Activated CD4-positive, alpha-beta memory T cell treated with anti-CD3 and anti-CD28 coated beads, Interleukin-2, amount 10 ng/mL, durations not matched to agents 7 days and 5 days (primary cell): ENCODE results near the gene MEF2A. TPM values are rescaled to one million over a fixed set of nuclear protein-coding genes. Genes with fewer than 3 reads are reported as not detected.
A peak's percentile ranks its signal among the peaks of the same experiment; 100 is the strongest.

Experiments
- CTCF ChIA-PET: fragments of 350-600 bp; sonication (Branson Sonifier 250); formaldehyde crosslinking; loops from one replicate; lab custom pipeline; 2021; ENCODE audit warnings: antibody characterized with exemption, inconsistent platforms; lab: Charles Lee
- POLR2A ChIA-PET: fragments of 350-600 bp; sonication (Branson Sonifier 250); formaldehyde crosslinking; loops from one replicate; lab custom pipeline; 2021; ENCODE audit warnings: antibody characterized with exemption; lab: Charles Lee
- DNase-seq: peaks from one replicate; pipeline ENCODE4 v3.0.0-alpha.2; 2020
- H3K27ac Mint-ChIP-seq: one replicate; pipeline ENCODE4 v1.8.0; 2021; ENCODE audit warnings: mild to moderate bottlenecking, mixed read lengths
- H3K27me3 Mint-ChIP-seq: one replicate; pipeline ENCODE4 v1.8.0; 2021; ENCODE audit warnings: mixed read lengths
- H3K36me3 Mint-ChIP-seq: one replicate; pipeline ENCODE4 v1.8.0; 2021; ENCODE audit warnings: low read depth, mixed read lengths
- H3K4me1 Mint-ChIP-seq: one replicate; pipeline ENCODE4 v1.8.0; 2021; ENCODE audit warnings: mixed read lengths
- H3K4me3 Mint-ChIP-seq: one replicate; pipeline ENCODE4 v1.8.0; 2021; ENCODE audit warnings: mild to moderate bottlenecking, mixed read lengths
- H3K9me3 Mint-ChIP-seq: one replicate; pipeline ENCODE4 v1.8.0; 2021; ENCODE audit warnings: mixed read lengths
- total RNA-seq, 2 experiments: library from RNA; stranded (reverse); gene quantifications; one replicate each; pipeline ENCODE4 v1.2.3, GENCODE V29; 2021

The MEF2A gene
- total RNA-seq, 2 experiments from 2014 or later = 24.6 to 24.8 TPM

DNA sequence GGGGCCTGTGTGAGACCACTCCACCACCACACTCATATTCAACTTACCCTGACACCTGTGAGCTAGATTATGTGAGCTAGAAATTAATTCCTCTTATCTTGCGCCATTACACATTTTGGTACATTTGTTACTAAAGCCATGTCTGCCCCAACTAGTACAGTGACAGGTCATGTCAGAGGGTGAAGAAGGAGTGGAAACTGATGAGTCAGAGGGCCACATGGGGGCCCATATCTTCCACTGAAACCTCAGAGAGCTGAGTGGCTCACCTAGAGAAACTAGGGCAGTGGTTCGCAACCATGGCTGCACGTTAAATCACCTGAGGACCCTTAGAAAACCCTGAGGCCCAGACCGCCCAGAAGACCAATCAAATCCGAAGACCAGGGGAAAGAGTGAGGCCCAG lies 15.7 kb upstream of the MEF2A start:
- CTCF ChIA-PET = interaction anchor here (1.5 kb wide), 1 partner anchor 14 kb away, joined by 3 read pairs; no protein-coding TSS in a partner anchor
- H3K27me3 Mint-ChIP-seq = no peaks in the 10 kb centered on the region
- no peak for DNase-seq
- H3K36me3 Mint-ChIP-seq = no peaks in the 10 kb centered on the region
- H3K4me1 Mint-ChIP-seq = peaks cover 5% of the 10 kb centered on the region
- no peak overlapping the region for H3K4me3 Mint-ChIP-seq
- POLR2A ChIA-PET = interaction anchor here (2.8 kb wide), 1 partner anchor 16 kb away, joined by 14 read pairs; the partner anchor contains the start of gene MEF2A
- H3K9me3 Mint-ChIP-seq = no peaks in the 10 kb centered on the region
- no peak overlapping the region for H3K27ac Mint-ChIP-seq

GRCh38 chr15:99552111-99552510 lies 13.7 kb upstream of the MEF2A start:
- Mint-ChIP-seq H3K9me3 (no peaks in the 10 kb centered on the region), H3K27me3 (no peaks in the 10 kb centered on the region), H3K4me3 (no peak overlapping the region), H3K4me1 (peaks cover 5% of the 10 kb centered on the region), H3K36me3 (no peaks in the 10 kb centered on the region), H3K27ac (no peak overlapping the region)
- DNase-seq = no peak
- ChIA-PET POLR2A (interaction anchor here (2.8 kb wide), 1 partner anchor 14 kb away, joined by 14 read pairs; the partner anchor contains the start of gene MEF2A), CTCF (no interaction called here)

DNA sequence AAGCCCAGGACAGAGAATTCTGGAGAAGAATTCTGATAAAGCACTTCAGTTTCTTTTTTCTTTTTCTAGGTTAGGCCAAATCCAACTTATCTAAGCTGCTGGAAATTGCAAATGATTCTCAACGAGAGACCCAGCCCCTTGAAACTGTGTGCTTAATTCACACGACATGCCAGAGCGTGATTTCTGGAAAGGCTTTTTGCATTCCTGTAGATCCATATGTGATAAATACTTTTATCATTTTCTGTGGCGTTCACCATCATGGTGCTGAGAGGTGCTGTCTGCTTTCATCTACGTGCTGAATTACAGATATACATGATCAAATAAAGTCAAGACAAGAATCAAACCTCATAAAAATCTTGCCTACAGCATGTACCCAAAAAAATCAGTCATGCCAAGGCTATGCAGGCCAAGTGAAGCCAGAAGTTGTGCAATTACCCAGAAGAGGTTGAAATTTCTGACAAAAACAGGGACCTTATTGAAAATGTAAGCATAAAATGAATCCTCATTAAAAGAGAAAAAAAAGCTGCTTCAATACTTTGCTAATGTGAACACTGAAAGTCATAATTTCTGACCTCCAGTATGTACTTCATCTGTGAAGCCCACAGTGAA lies 10.8 kb upstream of the MEF2A start:
- ChIA-PET POLR2A (interaction anchor here (2.8 kb wide), 1 partner anchor 11 kb away, joined by 11 read pairs; the partner anchor contains the start of gene MEF2A), CTCF (interaction anchor here (1.1 kb wide), 1 partner anchor 795 kb away, joined by 3 read pairs; no protein-coding TSS in a partner anchor)
- Mint-ChIP-seq H3K9me3 (no peaks in the 10 kb centered on the region), H3K4me1 (peaks cover 4% of the 10 kb centered on the region), H3K27me3 (peaks cover 7% of the 10 kb centered on the region), H3K36me3 (no peaks in the 10 kb centered on the region), H3K27ac (no peak overlapping the region), H3K4me3 (no peak overlapping the region)
- no peak for DNase-seq

DNA sequence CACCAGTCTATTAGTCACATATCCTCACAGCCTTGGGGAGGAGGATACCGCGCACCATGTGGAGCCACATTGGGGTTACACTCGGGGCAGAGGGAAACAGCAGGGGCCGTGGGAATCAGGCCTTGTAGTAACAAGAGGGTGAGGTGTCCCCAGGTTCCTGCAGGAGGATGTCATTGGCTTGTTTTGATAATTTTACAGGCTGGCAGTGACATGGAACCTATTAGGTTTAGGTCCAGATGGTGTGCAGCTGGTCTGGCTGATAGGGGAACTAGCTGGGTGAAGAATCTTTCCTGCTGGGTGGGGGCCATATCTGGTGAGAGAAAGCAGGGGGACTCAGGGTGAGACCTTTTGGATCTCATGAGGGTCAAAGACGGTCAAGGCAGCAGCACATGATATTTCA lies 9.8 kb upstream of the MEF2A start:
- Mint-ChIP-seq H3K4me3 (no peak overlapping the region), H3K9me3 (no peaks in the 10 kb centered on the region), H3K27me3 (peaks cover 11% of the 10 kb centered on the region), H3K36me3 (no peaks in the 10 kb centered on the region), H3K4me1 (no peaks in the 10 kb centered on the region), H3K27ac (no peak overlapping the region)
- no peak for DNase-seq
- ChIA-PET CTCF (interaction anchor here (1.1 kb wide), 1 partner anchor 794 kb away, joined by 3 read pairs; no protein-coding TSS in a partner anchor), POLR2A (interaction anchor here (2.8 kb wide), 1 partner anchor 10 kb away, joined by 11 read pairs; the partner anchor contains the start of gene MEF2A)

- Mint-ChIP-seq H3K4me3 (no peak overlapping the region), H3K4me1 (no peaks in the 10 kb centered on the region), H3K36me3 (no peaks in the 10 kb centered on the region), H3K27ac (no peak overlapping the region), H3K27me3 (peaks cover 11% of the 10 kb centered on the region), H3K9me3 (no peaks in the 10 kb centered on the region)
- POLR2A ChIA-PET = interaction anchor here (2.8 kb wide), 1 partner anchor 9 kb away, joined by 11 read pairs; the partner anchor contains the start of gene MEF2A
- CTCF ChIA-PET = interaction anchor here (1.0 kb wide), 1 partner anchor 10 kb away, joined by 3 read pairs; the partner anchor contains the start of gene MEF2A
- DNase-seq = no peak
Measured at GRCh38 chr15:99556578-99556977, 9.2 kb upstream of the MEF2A start.

DNA sequence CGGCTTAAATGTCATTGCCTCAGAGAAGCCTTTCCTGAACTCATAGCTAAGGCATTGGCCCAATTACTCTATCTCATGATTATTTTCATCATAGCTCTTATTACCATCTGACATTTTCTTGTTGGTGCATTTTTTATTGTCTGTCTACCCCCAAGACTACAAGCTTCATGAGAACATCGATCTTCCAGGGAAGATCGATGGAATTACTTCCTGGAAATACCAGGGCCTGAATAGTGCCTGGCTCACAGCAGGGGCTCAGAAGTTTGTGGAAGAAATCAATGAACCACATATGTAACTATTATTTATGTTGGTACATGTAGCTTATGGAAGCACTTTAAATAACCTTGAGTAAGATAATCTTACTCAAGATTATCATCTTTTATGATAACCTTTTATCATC lies 7.7 kb upstream of the MEF2A start:
- ChIA-PET CTCF (no interaction called here), POLR2A (no interaction called here)

DNA sequence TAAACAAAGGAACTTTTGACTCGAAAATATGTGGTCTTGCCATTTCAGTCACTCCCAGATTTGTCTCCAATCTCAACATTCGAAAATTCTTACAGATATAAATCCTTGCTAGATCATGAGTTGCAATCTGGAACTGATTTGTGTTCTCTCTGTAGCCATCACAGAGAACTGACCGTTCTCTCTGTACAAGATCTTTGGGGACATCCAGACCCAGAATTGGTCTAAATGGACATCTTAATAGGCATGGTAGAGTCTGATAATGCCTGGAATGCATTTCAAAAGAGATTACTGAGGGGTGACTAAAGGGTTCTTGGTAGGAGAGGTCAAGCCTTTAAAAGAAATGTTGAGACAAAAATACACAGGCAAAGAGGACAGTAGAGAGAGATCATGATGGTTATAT lies 7.2 kb upstream of the MEF2A start:
- POLR2A ChIA-PET = no interaction called here

More for the DNA sequence above, 7.7 kb upstream of the MEF2A start:
- Mint-ChIP-seq H3K9me3 (no peaks in the 10 kb centered on the region), H3K27ac (no peak overlapping the region), H3K27me3 (peaks cover 17% of the 10 kb centered on the region), H3K4me3 (no peak overlapping the region), H3K36me3 (no peaks in the 10 kb centered on the region), H3K4me1 (peaks cover 1% of the 10 kb centered on the region)
- DNase-seq = no peak

DNA sequence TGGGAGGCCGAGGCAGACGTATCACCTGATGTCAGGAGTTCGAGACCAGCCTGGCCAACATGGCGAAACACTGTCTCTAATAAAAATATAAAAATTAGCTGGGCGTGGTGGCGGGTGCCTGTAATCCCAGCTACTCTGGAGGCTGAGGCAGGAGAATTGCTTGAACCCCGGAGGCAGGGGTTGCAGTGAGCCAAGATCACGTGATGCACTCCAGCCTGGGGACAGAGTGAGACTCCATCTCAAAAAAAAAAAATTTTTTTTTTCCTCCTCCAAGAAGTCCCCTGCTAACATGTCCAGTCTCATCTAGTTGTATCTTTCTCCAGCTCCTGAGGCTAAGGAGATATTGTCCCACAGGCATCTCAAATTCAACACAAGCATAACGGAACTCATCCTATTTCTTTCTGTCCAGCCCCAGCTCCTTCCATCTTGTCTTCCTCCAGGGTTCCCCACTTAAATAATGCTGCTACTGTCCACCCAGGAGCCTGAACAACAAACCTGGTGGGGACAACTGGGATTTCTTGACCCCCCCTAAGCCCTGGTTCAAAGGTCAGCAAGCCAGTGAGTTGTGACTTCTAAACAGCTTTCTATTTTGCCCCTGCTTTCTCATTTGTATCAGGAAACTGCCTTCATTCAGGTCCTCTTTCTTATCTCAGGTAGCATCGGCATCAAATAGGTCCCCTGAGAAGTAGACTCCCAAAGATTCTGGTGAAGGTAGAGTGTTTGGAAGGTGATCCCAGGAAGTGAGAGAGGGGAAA lies 4.1 kb upstream of the MEF2A start:
- Mint-ChIP-seq H3K4me3 (no peak overlapping the region), H3K9me3 (no peaks in the 10 kb centered on the region), H3K27me3 (peaks cover 25% of the 10 kb centered on the region), H3K27ac (no peak overlapping the region), H3K36me3 (peaks cover 4% of the 10 kb centered on the region), H3K4me1 (peaks cover 9% of the 10 kb centered on the region)
- DNase-seq = no peak
- POLR2A ChIA-PET = no interaction called here
- CTCF ChIA-PET = interaction anchor here (1.7 kb wide), 1 partner anchor 143 kb away, joined by 4 read pairs; no protein-coding TSS in a partner anchor

More for the DNA sequence above, 7.2 kb upstream of the MEF2A start:
- Mint-ChIP-seq H3K27me3 (peaks cover 17% of the 10 kb centered on the region), H3K9me3 (no peaks in the 10 kb centered on the region), H3K27ac (no peak overlapping the region), H3K4me1 (peaks cover 1% of the 10 kb centered on the region), H3K4me3 (no peak overlapping the region), H3K36me3 (no peaks in the 10 kb centered on the region)
- DNase-seq = no peak
- CTCF ChIA-PET = no interaction called here

DNA sequence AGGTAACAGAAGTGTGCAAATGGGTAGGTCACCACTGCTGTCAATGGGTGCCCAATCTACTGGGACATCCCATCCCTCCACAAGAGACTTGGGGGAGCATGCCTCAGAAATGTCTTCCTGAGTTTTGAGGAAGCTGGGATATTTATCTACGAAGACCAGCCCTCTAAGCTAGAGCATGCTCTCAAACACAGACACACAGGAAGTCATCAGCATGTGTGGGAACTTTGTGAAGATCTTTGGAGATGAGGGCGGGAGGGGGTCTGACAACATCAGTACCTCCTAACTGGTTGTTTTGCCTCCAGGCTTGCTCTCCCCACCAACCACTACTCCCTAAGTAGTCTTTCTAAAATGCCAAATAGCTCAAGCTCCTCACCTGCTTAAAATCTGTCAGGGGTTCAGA lies 3.5 kb upstream of the MEF2A start:
- H3K9me3 Mint-ChIP-seq = no peaks in the 10 kb centered on the region
- H3K4me1 Mint-ChIP-seq = peaks cover 13% of the 10 kb centered on the region
- H3K27me3 Mint-ChIP-seq = peaks cover 25% of the 10 kb centered on the region
- CTCF ChIA-PET = interaction anchor here (1.7 kb wide), 1 partner anchor 142 kb away, joined by 4 read pairs; no protein-coding TSS in a partner anchor
- no peak overlapping the region for H3K27ac Mint-ChIP-seq
- H3K4me3 Mint-ChIP-seq = no peak overlapping the region
- POLR2A ChIA-PET = no interaction called here
- peaks cover 5% of the 10 kb centered on the region for H3K36me3 Mint-ChIP-seq
- no peak for DNase-seq

DNA sequence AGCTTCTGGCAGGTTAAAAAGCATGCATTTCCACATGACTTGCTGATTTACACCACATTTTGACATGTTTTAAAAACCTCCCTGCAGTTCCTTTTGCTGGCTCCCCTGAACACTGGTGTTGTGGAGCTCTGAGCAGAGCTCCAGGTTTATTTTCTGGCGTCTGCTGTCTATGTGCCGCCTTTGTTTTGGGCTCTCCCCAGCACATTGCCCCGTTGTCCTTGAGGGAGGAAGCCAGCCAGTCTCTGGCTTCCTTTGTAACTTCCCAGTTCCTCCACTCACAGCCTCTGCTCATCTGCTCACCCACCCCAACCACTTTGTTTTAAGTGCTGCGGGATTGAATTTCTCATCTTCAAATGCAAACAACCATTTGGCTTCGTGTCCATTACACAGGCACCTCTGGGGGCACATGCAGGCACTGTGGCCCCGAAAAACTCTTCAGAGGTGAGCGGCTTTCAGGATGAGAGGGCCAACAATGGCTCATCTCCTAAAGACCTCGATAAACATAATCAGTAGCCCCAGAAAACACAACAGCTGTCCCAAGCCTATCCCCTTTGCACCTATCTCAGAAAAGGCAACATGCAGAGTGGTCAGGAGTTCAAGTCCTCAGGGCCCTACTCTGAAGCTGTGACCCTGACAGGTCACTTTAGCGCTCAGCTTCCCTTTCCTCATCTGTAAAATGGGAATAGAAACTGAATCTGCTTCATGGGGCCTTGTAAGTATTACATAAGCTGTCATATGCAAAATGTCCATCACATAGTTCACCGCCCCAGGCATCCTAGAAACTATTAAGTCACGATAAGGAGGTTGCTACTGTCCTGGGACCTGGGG lies 1.3 kb upstream of the MEF2A start:
- ChIA-PET CTCF (interaction anchor here (1.0 to 2.3 kb wide), 3 partner anchors 15 to 280 kb away, joined by 3 to 8 read pairs (median 3); no protein-coding TSS in a partner anchor), POLR2A (interaction anchor here (1.2 to 4.1 kb wide), 4 partner anchors 8 to 118 kb away, joined by 3 to 14 read pairs (median 7); no protein-coding TSS in a partner anchor)
- Mint-ChIP-seq H3K27me3 (peaks cover 19% of the 10 kb centered on the region), H3K36me3 (peaks cover 5% of the 10 kb centered on the region), H3K27ac (peak overlapping the region; percentile 50), H3K9me3 (no peaks in the 10 kb centered on the region), H3K4me3 (peak overlapping the region; percentile 62), H3K4me1 (peaks cover 26% of the 10 kb centered on the region)
- no peak for DNase-seq

- H3K27ac Mint-ChIP-seq = no peak overlapping the region
- peak overlapping the region; percentile 62 for H3K4me3 Mint-ChIP-seq
- DNase-seq = no peak
- peaks cover 5% of the 10 kb centered on the region for H3K36me3 Mint-ChIP-seq
- ChIA-PET CTCF (interaction anchor here (1.1 to 2.3 kb wide), 3 partner anchors 15 to 140 kb away, joined by 3 to 8 read pairs (median 3); no protein-coding TSS in a partner anchor), POLR2A (interaction anchor here (0.7 to 4.1 kb wide), 8 partner anchors 9 to 1640 kb away, joined by 3 to 18 read pairs (median 6); partner anchors contain the start of gene LRRC28)
- peaks cover 19% of the 10 kb centered on the region for H3K27me3 Mint-ChIP-seq
- no peaks in the 10 kb centered on the region for H3K9me3 Mint-ChIP-seq
- H3K4me1 Mint-ChIP-seq = peaks cover 26% of the 10 kb centered on the region
Measured at GRCh38 chr15:99565049-99565298, 810 bp upstream of the MEF2A start.
